Lower lobe of right lung (tissue), 2 donors: ENCODE data around the gene TMCO6. TPM values are rescaled to one million over a fixed set of nuclear protein-coding genes. Genes with fewer than 3 reads are reported as not detected.
"Not testable (repeated sequence)": the region's sequence is repeated elsewhere in the genome, so short reads cannot be mapped to it uniquely, and the experiment has no call there.

Experiments used
- ATAC-seq, 2 donors: fragments of 200-7000 bp; cut with Tn5 transposase; one replicate each; pipeline ENCODE4 v1.9.1; 2020 to 2022; ENCODE audit warnings: mild to moderate bottlenecking in 2 of 2, moderate library complexity in 2 of 2
- DNase-seq: peaks from one replicate; pipeline ENCODE4 v3.0.0-alpha.2; 2020
- H3K27ac ChIP-seq: fragments of 200-600 bp; one replicate; pipeline ENCODE4 v1.8.0; 2022
- H3K27me3 ChIP-seq: fragments of 200-600 bp; one replicate; pipeline ENCODE4 v1.8.0; 2022; ENCODE audit warnings: low read depth
- H3K36me3 ChIP-seq: fragments of 200-600 bp; one replicate; pipeline ENCODE4 v1.8.0; 2022; ENCODE audit warnings: mild to moderate bottlenecking
- H3K4me1 ChIP-seq: fragments of 200-600 bp; one replicate; pipeline ENCODE4 v1.8.0; 2022
- H3K4me3 ChIP-seq: fragments of 200-600 bp; one replicate; pipeline ENCODE4 v1.8.0; 2022; ENCODE audit warnings: mild to moderate bottlenecking
- H3K9me3 ChIP-seq: fragments of 200-600 bp; one replicate; pipeline ENCODE4 v1.8.0; 2022
- intact Hi-C: fragments of 100-400 bp; cut with DNase I; formaldehyde crosslinking; loops from one replicate; pipeline ENCODE4 v1.11.0; 2022
- total RNA-seq: library from RNA; stranded (reverse); fragmentation: NEBNext Ultra II Directional; extraction: Animal tissue kit (Norgen Biotek cat#: 25700); gene quantifications from one replicate; pipeline ENCODE4 v1.2.1, GENCODE V29; 2021
- TF ChIP-seq, protein P1 (sequence below): fragments of 200-600 bp; IDR thresholded peaks from one replicate; pipeline ENCODE4 v1.8.0; 2022; ENCODE audit warnings: antibody characterized with exemption, mild to moderate bottlenecking
- donor health status: DM: no; HTN: yes; CAD: no; lungs with severe emphysema.

Gene TMCO6
- total RNA-seq, 1 donor from 2014 or later: 12.3 TPM

DNA sequence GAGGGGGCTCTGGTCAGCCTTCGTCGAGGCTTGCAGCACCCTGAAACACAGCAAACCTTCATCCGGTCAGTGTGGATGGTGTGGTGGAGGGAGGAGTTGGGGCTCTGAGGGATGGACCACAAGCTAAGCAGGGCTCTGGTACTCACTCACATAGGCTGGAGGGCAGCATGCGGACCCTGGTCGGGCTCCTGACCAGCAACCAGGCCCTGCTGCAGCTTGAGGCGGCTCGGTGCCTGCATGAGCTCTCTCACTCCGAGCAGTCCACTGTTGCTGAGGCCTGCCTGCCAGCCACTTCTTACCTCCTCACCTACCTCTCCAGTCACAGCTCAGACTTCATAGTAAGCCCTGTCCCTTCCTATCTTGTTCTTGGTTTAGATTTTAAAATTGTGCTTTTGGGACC is 2.5 kb downstream of the TMCO6 start:
- DNase-seq (no peak), ATAC-seq (no peak)
- TF ChIP-seq, protein P1, sequence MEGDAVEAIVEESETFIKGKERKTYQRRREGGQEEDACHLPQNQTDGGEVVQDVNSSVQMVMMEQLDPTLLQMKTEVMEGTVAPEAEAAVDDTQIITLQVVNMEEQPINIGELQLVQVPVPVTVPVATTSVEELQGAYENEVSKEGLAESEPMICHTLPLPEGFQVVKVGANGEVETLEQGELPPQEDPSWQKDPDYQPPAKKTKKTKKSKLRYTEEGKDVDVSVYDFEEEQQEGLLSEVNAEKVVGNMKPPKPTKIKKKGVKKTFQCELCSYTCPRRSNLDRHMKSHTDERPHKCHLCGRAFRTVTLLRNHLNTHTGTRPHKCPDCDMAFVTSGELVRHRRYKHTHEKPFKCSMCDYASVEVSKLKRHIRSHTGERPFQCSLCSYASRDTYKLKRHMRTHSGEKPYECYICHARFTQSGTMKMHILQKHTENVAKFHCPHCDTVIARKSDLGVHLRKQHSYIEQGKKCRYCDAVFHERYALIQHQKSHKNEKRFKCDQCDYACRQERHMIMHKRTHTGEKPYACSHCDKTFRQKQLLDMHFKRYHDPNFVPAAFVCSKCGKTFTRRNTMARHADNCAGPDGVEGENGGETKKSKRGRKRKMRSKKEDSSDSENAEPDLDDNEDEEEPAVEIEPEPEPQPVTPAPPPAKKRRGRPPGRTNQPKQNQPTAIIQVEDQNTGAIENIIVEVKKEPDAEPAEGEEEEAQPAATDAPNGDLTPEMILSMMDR: no peak
- H3K9me3 ChIP-seq: no peaks in the 10 kb centered on the region
- no peak overlapping the region for H3K27ac ChIP-seq
- intact Hi-C loops: no loop called here
- H3K4me3 ChIP-seq: no peak overlapping the region
- no peaks in the 10 kb centered on the region for H3K27me3 ChIP-seq
- peaks cover 40% of the 10 kb centered on the region for H3K4me1 ChIP-seq
- H3K36me3 ChIP-seq: peaks cover 40% of the 10 kb centered on the region

DNA sequence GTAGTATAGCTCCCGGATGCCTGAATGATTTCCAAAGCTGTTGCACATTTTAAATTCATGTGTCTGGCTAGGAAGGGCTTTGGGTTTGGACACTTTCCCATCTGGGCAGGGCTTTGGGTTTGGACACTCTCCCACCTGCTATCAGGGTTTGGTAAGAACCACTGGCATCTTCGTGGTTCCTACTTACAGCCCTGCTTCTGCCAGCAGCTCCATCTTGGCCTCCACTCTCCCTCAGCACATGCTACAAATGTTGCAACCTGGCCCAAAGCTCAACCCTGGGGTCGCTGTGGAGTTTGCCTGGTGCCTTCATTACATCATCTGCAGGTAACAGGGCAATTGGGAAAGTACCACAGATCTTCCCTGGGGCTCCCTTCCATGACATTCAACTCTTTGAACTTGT is 3.5 kb downstream of the TMCO6 start:
- Histone ChIP-seq H3K4me3 (no peak overlapping the region), H3K4me1 (peaks cover 44% of the 10 kb centered on the region), H3K27me3 (no peaks in the 10 kb centered on the region), H3K36me3 (peaks cover 40% of the 10 kb centered on the region), H3K27ac (no peak overlapping the region), H3K9me3 (no peaks in the 10 kb centered on the region)
- DNase-seq (no peak), ATAC-seq (no peak)
- TF ChIP-seq, protein P1: no peak
- intact Hi-C loops: no loop called here

DNA sequence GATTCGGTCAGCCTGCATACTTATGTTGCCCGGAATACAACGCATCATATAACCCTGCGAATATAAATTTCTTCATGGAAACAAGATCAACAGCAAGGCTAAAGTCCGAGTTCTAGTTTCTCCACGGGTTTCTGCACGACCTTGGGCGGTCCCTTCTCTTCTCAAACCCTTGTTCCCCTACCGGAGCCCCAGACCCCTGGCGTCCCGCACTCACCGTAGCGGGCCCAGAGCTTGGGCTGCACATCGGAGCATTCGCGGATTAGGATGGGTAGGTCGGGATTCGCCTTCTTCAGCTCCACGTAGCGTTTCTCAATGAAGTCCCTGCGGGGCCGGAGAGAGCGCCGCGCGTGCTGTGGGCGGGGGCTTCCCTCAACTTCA is 7.8 kb downstream of the TMCO6 start:
- H3K27me3 ChIP-seq: no peaks in the 10 kb centered on the region
- DNase-seq (no peak), ATAC-seq (peak in 1 of 2 donors; percentile 25)
- H3K4me3 ChIP-seq: peak overlapping the region; percentile 97
- H3K36me3 ChIP-seq: peaks cover 70% of the 10 kb centered on the region
- TF ChIP-seq, protein P1: no peak
- no peaks in the 10 kb centered on the region for H3K9me3 ChIP-seq
- peak overlapping the region; percentile 89 for H3K27ac ChIP-seq
- H3K4me1 ChIP-seq: peaks cover 41% of the 10 kb centered on the region
- intact Hi-C loops: no loop called here

DNA sequence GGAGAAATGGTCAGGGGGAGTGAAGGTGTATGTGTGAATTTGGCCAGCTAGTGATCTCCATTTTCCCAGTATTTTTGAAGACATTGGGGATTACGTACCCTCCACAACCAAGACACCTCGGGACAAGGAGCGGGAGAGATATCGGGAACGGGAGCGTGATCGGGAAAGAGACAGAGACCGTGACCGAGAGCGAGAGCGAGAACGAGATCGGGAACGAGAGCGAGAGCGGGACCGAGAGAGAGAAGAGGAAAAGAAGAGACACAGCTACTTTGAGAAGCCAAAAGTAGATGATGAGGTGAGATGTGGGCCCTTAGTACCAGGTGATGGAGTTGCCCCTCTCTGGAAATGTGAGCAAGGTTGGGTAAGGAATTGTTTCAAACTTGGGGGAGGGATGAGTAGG is 19.6 kb downstream of the TMCO6 start:
- H3K27ac ChIP-seq: no peak overlapping the region
- H3K36me3 ChIP-seq: peaks cover 93% of the 10 kb centered on the region
- H3K27me3 ChIP-seq: no peaks in the 10 kb centered on the region
- no peak for DNase-seq
- TF ChIP-seq, protein P1: no peak
- intact Hi-C loops: no loop called here
- peaks cover 3% of the 10 kb centered on the region for H3K4me1 ChIP-seq
- no peak overlapping the region for H3K4me3 ChIP-seq
- no peaks in the 10 kb centered on the region for H3K9me3 ChIP-seq
- ATAC-seq: no peak

DNA sequence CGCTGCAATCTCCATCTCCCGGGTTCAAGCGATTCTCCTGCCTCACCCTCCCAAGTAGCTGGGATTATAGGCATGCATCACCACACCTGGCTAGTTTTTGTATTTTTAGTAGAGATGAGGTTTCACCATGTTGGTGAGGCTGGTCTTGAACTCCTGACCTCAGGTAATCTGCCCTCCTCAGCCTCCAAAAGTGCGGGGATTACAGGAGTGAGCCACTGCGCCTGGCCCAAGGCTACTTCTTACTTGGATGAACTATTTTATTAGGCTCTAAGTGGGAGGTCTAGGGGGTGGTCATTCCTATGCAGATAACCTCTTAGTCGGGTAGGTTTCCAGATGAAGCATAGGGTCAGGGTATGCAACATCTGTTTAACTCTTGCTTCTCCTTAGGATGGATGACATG is 21.1 kb downstream of the TMCO6 start:
- ATAC-seq, H3K4me1 ChIP-seq, H3K27me3 ChIP-seq, H3K4me3 ChIP-seq, intact Hi-C loops, H3K27ac ChIP-seq, H3K9me3 ChIP-seq, DNase-seq: not testable (repeated sequence)
- peaks cover 78% of the 10 kb centered on the region for H3K36me3 ChIP-seq

DNA sequence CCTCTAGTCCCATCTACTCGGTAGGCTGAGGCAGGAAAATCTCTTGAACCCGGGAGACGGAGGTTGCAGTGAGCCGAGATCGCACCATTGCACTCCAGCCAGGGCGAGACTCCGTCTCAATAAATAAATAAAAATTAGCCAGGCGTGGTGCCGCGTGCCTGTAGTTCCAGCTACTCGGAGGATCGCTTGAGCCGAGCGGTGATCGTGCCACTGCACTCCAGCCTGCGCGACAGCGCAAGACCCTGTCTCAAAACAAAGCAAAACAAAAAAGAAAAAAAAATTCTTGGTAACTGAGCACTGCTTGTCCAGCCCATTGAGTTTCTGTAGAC is 24.7 kb downstream of the TMCO6 start:
- Histone ChIP-seq H3K27me3 (no peaks in the 10 kb centered on the region), H3K36me3 (peaks cover 61% of the 10 kb centered on the region), H3K4me1 (peaks cover 27% of the 10 kb centered on the region), H3K4me3 (peak overlapping the region; percentile 99), H3K9me3 (no peaks in the 10 kb centered on the region), H3K27ac (peak overlapping the region; percentile 90)
- TF ChIP-seq, protein P1: no peak
- peak in 1 of 2 donors; percentile 23 for ATAC-seq
- DNase-seq: no peak
- intact Hi-C loops: no loop called here
